ENCODE results near the gene AVP.

AVP gene

DNA sequence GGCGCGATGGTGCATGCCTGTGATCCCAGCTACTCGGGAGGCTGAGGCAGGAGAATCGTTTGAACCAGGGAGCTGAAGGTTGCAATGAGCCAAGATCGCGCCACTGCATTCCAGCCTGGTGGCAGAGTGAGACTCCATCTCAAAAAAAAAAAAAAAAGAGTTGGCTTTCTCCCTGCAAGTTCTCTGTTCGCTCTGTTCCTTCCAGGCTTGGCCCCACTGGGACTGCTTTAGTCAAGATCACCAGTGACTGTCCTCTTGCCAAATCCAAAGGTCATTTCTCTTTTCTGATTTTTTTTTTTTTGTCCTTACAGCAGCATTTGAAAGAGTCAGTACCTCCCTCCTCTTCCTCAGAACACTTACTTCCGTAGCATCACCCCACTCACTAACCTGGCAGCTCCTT lies 51.9 kb downstream of the AVP start:
- no peaks in the 10 kb centered on the region for H3K9me3 ChIP-seq (ENCODE audit: severe bottlenecking)
- TF ChIP-seq, protein P1, sequence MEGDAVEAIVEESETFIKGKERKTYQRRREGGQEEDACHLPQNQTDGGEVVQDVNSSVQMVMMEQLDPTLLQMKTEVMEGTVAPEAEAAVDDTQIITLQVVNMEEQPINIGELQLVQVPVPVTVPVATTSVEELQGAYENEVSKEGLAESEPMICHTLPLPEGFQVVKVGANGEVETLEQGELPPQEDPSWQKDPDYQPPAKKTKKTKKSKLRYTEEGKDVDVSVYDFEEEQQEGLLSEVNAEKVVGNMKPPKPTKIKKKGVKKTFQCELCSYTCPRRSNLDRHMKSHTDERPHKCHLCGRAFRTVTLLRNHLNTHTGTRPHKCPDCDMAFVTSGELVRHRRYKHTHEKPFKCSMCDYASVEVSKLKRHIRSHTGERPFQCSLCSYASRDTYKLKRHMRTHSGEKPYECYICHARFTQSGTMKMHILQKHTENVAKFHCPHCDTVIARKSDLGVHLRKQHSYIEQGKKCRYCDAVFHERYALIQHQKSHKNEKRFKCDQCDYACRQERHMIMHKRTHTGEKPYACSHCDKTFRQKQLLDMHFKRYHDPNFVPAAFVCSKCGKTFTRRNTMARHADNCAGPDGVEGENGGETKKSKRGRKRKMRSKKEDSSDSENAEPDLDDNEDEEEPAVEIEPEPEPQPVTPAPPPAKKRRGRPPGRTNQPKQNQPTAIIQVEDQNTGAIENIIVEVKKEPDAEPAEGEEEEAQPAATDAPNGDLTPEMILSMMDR (IDR thresholded peaks at IDR 0.05; ENCODE audit: low read depth, low read length): no peak
- no peak for DNase-seq
- no peak overlapping the region for H3K27ac ChIP-seq
- no peaks in the 10 kb centered on the region for H3K27me3 ChIP-seq (ENCODE audit: insufficient read depth, low read depth, severe bottlenecking)
- no peak overlapping the region for H3K4me3 ChIP-seq (ENCODE audit: low read depth, low read length)
- H3K36me3 ChIP-seq: peaks cover 50% of the 10 kb centered on the region
